HuH-7 (cell line): ENCODE results near the gene MAP3K5.
"Not testable (repeated sequence)": the region's sequence is repeated elsewhere in the genome, so short reads cannot be mapped to it uniquely, and the experiment has no call there.

Source experiments
- DNase-seq: peaks from one replicate; pipeline ENCODE4 v3.0.0; 2011; ENCODE audit warnings: low spot score

The MAP3K5 gene

DNA sequence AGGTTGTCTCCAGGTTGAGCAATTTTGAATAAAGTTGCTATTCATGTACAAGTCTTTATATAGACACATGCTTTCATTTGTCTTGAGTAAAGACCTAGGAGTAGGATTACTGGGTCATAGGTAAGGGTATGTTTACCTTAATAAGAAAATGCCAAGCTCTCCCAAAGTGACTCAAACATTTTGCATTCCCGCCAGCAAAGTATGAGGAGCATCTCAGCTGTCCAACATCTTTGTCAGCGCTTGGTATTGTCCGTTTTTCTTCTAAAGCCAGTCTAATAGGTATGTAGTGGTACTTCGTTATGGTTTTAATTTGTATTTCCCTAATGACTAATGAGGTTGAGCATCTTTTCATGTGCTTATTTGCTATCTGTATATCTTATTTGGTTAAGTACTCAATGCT, 67.2 kb downstream of the MAP3K5 start:
- no peak for DNase-seq

DNA sequence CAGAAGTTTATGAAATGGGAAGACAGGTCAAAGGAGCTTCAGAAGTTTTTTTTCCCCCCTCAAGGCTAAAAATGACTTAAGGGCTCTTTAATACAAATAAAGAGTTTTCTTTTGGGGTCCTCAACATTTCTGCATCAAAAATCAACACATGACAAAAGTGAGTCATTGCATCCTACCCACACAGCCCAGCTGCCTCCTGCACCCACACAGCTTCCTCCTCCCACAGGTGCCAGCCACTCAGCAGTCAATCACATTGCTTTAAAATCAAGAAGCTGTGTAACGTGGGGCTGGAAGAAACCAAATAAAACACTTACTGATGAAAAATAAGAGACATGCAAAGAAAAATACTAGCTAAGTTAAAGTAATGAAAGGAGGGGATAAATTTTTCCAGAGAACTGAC, 68.5 kb downstream of the MAP3K5 start:
- DNase-seq = no peak

DNA sequence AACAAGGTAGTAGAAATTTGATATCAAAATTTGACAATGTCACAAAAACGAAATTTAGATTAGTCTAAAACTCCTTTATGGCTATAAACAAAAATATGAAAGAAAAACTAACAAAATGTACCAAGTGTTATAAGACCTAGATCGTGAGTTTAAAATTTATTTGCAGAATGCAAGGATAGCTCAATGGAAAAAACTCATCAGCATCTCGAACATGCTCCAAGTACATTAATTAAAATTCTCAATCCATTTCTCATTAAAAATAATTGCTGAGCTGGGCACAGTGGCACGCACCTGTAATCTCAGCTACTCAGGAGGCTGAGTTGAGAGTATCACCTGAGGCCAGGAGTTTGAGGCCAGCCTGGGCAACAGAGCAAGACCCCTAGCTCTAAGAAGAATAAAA, 70.8 kb downstream of the MAP3K5 start:
- no peak for DNase-seq

DNA sequence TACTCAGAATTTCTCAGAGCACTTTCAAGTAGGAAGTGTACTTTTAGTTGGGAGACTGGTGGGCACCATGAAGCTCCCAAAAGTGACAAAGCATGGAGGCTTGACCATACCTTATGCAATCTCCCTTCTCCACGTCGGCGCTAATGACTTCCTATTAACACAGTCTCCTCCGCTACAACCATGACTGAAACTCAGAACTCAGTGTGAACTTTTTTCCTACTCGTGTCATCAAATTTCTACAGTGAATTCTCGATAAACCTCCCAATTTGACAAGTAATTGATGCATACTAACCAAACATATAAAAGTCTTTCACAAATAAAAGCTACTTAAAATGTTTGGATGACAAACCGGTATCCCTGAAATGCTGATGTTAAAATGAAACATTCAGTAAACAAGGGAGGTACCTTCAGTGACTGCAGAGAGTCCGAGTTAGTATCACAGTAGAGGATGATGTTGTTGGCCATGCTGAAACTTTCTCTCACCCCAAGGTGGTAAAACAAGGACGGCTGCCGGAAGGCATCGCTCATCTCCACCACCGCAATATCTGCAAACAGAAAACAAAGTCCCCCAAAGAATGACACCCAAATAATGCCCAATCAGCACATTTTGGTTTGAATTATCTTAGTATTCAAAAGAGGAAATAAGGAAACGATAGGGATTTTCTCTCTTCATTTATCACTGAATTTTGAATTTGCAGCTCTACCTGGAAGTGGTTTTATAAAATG, 72.1 kb downstream of the MAP3K5 start:
- no peak for DNase-seq

DNA sequence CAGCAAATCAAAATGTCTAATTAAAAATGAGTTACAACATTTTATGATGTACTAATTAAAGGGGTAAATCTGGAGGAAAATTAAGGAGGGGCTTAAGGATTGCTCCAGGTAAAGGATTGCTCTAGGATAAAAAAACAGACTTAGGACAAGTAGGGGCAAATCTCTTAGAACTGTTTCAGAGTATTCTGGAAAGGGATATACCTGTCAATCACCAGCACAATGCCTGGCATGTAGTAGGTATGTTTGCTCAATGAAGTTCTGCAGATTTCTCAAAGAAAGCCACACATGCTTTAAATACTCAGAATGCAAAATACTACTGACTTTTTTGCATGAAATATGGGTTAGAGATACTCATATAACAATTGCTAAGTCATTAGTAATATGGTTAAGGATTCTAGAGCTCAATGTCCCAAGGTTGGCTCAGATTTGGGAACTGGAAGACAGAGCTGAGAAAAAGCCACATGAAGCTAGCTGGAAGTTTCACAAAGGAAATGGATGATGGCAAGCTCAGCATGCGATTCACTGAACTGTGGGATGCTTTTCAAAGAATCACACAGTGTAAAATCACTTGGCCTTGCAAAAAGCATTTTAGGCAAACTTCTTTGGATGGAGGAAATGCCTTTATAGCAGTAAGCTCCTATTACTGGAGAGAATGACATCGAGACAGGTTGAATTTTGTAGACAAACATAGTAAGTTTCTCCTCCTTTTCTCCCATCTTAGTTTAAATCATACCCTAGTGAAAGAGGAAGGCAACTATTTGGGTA, 72.8 kb downstream of the MAP3K5 start:
- DNase-seq = no peak

DNA sequence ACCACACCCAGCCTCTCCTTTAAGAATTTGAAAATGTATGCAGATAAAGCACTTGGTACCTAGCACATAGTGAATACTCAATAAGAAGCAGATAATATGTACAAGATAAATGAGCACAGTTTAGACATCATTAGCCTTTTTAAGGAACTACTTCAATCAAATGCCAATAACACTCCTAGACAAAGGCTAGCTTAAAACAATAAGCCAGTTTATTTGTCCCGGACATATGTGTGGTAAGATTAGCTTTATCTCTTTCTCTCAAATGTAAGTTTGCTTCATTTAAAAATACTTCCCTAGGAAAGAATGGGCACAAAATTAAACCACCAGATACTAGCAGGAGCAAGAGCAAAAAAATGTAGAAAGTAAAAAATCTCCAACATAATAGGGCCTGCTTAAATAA, 73.8 kb downstream of the MAP3K5 start:
- no peak for DNase-seq

DNA sequence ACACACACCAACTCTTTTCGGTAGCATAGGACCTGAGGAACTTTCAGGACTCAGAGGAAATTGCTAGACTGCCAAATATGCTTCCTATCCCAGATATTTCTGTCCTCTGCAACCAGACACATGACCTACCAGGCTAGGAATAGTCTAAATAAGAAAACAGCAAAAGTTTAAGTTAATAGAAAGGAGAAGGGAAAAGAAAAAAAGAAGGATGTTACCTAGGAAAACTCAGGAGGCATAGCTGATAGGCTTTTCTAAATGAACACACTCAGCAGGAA, 74.6 kb downstream of the MAP3K5 start:
- DNase-seq = no peak

DNA sequence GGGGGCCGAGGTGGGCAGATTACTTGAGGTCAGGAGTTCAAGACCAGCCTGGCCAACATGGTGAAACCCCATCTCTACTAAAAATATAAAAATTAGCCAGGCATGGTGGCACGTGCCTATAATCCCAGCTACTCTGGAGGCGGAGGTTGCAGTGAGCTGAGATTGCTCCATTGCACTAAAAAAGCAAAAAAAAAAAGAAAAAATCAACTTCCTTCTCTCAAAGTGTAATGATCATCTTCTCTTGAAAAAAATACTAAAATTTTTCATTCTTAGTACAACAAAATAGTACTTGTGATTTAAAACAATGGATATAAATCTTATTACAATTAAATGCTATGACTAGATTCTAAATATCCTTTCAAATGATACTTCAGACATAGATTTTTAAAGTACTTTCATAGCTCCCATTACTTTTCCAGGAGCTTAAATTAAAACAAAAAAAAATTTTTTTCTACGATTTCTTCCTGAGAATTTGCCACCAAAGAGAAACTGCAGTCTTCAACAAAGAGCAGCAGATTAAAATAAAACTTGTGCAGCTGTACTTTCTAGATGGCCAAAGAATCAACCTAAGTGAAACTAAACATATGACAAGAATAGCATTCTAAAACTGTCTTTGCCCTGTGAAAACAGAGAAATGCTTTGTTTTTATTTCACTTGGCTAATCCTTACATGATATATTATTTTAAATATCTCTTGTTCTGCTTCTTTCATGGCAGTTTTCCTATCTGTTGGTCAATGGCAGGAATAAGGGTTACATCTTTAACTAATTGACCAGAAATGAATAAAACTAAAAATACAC, 75.2 kb downstream of the MAP3K5 start:
- no peak for DNase-seq

DNA sequence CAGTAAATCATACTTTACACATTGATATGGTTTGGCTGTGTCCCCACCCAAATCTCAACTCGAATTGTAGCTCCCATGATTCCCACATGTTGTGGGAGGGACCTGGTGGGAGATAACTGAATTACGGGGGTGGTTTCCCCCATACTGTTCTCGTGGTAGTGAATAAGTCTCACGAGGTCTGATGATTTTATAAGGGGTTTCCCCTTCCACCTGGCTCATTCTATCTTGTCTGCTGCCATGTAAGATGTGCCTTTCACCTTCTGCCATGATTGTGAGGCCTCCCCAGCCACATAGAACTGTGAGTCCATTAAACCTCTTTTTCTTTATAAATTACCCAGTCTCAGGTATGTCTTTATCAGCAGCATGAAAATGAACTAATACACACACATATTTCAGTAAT, 79.6 kb downstream of the MAP3K5 start:
- not testable (repeated sequence) for DNase-seq

DNA sequence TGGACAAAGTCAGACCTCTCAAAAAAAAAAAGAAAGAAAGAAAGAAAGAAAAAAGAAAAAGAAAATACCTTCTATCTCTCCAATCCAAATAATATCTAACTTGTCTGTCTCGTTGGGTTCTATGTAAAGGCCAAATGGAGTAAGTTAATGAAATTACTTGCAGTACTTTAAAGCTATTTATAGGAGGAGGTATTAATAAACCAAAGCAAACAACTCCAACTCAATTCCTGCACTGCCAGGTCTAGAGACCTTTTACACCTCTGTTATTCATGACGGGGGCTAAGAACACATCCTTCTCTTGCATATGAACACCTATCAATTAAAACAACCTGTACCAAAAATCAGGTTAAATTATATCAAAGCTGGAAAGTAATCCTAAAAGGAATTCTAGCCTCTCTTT, 80.6 kb downstream of the MAP3K5 start:
- no peak for DNase-seq

DNA sequence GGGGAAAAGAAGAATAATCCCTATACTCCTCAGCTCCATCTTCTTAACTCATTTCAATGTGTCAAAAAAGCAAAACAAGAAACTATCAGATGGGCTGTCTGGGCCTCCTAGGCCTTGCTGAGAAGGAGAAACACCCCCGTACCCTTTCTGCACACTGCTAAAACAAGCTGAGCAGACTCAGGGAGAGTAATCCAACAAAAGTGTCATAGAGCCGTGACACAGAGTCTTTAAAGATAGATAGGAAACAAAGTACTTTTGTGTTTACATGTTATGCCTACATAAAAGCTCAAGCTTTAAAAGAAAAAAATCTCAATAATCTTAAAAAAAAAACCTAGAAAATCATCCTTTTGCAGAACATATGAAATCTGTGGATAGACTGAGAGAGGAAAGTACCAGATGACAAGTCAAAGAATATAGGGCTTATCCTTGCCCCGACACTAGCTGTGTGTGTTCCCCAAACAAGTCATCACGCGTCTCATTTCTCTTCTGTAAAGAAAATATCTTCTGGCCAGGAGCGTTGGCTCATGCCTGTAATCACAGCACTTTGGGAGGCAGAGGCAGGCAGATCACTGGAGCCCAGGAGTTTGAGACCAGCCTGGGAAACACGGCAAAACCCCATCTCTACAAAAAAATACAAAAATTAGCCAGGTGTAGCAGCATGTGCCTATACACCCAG, 81.3 kb downstream of the MAP3K5 start:
- DNase-seq = no peak

DNA sequence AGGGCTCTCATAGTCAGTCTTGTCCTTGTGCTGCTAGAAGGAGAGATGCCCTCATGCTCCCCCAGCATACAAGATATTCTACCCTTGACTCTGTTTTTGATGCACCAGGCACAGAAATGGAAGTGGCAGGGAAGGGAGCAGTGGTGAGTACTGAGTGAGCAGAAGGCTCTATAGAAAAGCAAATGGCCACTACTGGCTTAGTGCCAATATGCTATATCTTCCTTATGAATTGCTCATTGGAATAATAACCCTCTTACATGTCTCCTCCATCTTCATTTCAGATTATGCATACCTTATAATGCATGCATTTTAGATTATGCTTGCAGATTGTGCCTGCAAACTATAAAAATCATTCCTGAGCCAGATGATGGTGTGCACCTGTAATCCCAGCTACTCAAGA, 82.8 kb downstream of the MAP3K5 start:
- DNase-seq = no peak

DNA sequence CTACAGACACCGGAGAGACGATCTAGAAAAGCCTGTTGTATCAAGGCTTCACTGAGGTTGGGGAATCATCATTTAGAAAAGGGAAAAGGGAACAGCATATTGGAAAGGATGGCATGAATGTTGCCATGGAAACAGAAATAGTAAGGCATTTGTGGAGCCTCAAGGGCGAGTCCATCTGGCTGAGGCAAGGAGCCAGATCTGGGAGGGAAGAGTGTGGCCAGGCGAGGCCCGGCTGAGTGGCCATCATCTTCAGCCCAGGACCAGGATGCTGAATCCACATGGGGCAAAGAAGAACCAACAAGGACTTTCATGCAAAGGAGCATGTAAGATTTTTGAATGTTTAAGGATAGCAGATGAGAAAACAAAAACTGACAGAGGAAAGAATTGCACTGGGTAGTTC, 85.8 kb downstream of the MAP3K5 start:
- DNase-seq = no peak

DNA sequence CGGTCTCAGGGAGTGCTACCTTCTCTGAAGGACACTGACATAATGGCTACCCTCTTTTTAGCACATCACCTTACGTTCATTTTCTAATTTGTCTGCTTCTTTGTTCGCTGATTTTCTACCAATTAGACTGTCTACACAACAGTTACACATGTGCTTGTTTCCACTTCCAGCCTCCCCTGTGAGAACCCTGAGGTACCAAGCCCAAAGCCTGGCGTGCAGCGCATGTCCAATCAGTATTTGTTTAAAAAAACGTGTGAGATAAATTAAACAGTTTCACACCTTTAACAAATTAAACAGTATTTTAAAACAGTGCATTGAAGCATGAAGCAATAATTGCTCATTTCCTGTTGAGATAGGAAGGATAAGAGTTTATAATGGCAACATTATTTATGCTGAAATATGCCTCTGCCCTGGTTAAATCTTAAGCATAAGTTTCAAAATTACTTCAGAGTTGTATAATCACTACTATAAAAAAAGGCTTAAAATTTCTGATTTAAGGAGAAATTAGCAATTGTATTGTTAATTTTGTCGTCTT, 88.9 kb downstream of the MAP3K5 start:
- no peak for DNase-seq

DNA sequence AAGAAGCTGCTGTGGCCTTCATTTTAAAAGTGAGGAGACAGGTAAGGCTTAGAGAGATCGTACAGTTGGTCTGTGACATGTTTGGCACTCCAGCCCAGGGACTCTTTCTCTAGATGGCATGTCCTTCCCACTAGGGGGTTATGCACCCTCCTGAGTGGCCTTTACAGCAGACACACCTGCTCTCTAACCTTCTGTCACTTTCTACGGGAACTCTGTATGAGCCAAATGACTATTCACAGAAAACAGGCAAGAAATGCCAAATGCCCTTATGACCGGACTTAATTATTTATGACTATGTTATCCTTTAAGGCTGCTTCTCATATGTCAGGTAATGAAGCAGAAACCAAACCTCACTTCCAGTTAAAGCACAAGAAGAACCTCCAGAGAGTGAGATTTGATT, 91.2 kb downstream of the MAP3K5 start:
- DNase-seq = no peak

DNA sequence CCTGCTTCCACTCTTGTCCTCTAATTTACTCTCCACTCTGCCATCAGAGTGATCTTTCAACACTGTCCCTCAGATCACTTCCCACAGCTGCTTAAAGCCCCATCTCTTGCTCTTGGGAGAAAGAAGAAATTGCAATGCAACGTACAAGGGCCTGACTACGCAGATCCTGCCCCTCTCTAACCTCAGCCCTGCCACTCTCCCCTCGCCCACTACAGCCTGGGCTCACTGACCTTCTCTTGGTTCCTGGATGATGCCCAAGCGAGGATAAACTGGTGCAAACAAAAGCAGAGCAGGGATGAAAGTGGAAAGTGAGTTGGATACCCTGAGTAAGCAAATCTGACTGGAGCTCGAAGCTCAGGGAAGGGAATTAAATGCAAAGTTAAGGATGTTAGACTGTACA, 92.9 kb downstream of the MAP3K5 start:
- no peak for DNase-seq

DNA sequence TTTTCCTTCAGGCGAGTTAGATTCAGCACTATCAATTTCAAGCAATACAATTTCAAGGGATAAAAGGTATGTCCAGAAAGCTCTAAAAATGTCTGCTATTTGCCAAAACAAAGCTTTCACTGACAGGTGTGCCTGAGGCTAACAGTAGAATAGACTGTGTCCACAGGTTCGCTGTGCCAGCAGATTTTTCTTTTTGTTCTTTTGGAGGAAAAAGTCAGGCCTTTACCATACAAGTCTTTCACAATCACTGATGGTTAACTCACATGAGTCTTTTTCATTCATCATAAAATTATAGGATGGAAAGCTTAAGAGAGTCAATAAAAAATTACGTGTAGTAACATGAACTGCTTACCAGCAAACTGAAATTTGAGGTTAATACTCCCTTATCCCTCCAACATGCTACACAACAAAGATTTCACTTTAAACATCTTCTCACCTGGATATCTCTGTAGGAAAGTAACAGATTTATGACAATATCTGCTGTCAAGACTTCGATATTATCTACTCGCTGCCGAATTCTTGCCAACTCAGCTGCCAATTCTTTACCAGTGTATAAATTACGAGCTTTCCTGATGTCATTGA, 95.4 kb downstream of the MAP3K5 start:
- no peak for DNase-seq

DNA sequence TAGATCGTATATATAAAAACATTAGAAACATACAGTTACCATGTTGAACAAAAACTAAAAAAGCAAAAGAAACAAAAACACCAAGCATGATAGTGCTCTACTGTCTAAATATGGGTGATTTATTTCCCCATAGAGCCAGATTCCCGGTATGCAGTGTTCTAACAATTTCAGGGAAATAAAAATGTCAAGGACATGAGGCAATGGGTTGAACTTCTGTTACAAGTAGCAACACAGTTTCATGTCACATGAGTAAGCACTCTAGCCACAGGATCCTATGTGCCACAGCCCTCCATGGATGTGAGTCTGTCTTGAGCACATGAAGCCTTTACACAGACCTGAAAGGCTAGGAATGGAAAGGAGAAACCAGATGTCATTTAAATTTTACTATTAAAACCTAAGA, 96.0 kb downstream of the MAP3K5 start:
- no peak for DNase-seq

DNA sequence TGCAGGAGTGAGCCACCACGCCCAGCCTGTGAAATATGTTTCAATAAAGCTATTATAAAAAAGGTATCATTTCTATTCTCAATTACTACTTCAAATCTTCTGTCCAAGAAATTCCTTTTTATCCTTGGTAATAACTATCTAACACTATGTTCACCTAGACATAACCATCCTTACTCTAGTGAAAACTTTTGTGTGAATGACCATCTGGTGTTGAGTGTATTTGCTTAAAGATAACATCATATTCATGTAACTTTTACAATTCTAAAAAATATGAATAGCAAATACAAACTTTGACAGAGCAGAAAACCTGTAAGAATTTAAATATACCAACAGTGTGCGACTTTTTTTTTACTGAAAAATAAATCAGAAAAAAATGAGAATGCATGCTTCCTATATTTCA, 96.9 kb downstream of the MAP3K5 start:
- no peak for DNase-seq

DNA sequence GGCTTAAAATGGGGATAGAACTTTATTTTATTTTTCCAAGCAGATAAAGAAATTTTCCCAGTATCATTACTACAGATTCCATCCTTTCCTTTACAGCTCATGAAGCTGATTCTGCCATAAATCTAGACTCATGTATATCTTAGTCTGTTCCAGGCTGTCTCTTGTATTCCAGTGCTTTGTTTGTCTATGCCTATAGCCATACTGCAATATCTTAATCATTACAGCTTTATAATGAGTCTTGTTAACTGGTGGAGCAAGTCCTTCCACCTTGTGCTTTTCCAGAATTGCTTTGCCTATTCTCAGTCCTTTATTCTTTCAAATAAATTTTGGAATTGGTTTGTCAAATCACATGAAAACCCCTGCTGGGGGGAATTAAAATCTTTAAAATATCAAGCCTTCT, 99.2 kb downstream of the MAP3K5 start:
- no peak for DNase-seq

DNA sequence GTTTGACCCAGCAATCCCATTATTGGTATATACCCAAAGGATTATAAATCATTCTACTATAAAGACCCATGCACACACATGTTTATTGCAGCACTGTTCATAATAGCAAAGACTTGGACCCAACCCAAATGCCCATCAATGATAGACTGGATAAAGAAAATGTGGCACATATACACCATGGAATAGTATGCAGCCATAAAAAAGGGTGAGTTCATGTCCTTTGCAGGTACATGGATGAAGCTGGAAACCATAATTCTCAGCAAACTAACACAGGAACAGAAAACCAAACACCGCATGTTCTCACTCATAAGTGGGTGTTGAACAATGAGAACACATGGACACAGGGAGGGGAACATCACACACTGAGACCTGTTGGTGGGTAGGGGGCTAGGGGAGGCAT, 104.4 kb downstream of the MAP3K5 start:
- DNase-seq = not testable (repeated sequence)

DNA sequence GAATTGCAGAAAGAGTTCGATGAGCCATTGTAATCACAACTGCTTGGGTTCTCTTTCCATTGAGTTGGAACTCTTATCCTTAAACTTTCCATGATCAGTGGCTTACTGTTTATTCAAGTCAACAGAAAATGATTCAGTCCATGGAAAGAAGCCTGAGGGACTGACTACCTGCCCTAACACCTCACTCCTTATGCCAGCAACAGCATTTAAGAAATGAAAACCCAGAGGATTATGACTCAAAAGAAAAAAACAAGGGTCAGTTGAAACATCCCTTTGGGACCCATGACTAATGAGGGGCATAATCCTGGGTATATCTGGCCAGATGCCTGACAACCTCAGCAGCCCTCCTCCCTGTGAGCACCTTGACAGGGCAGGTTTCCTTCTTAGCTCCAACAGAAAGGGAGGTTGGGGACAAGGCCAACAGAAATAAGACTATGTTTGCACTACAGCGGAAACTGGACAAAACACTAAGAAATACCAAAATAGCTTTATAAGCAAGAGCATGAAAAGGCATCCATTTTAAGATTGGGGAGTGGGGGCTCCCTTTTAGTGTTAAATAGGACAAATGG, 106.7 kb downstream of the MAP3K5 start:
- no peak for DNase-seq
